H1 (cell line): ENCODE measurements around the gene DNAJC28. TPM values are rescaled to one million over a fixed set of nuclear protein-coding genes. Genes with fewer than 3 reads are reported as not detected.

Source experiments
- CTCF ChIA-PET: fragments of 300-600 bp; sonication (Branson Sonifier 250); formaldehyde crosslinking; loops from one replicate; lab custom pipeline; 2021; ENCODE audit not compliant: partially characterized antibody; lab: Charles Lee
- POLR2A ChIA-PET: fragments of 300-600 bp; sonication (Branson Sonifier 250); formaldehyde crosslinking; loops from one replicate; lab custom pipeline; 2021; ENCODE audit warnings: inconsistent platforms; ENCODE audit not compliant: partially characterized antibody; lab: Charles Lee
- DNase-seq, 2 experiments: peaks; one replicate each; pipeline versions ENCODE4 v3.0.0 to v3.0.0-alpha.2; 2010 to 2022; ENCODE audit warnings: low spot score in 2 of 2, low read depth in 1 of 2, mixed read lengths in 1 of 2
- FAIRE-seq: peaks from 2 replicates; lab custom pipeline; 2011; peaks lifted over from hg19 to GRCh38; lab: Jason Lieb, UNC
- H2AFZ ChIP-seq: 2 replicates; pipeline ENCODE4 v1.8.1; 2012; ENCODE audit warnings: low read length, inconsistent platforms
- H2AK5ac ChIP-seq: 2 replicates; pipeline ENCODE4 v1.6.1; 2013; ENCODE audit warnings: low read depth, low read length
- H2BK120ac ChIP-seq: replicated peaks from 2 replicates; pipeline ENCODE3; 2013; ENCODE audit warnings: low read depth, low read length, inconsistent platforms
- H2BK12ac ChIP-seq: 2 replicates; pipeline ENCODE4 v1.6.1; 2013; ENCODE audit warnings: low read depth, low read length
- H2BK15ac ChIP-seq: 2 replicates; pipeline ENCODE4 v1.6.1; 2013; ENCODE audit warnings: low read length
- H2BK20ac ChIP-seq: 2 replicates; pipeline ENCODE4 v1.6.1; 2013; ENCODE audit warnings: low read length
- H2BK5ac ChIP-seq: 2 replicates; pipeline ENCODE4 v1.6.1; 2013; ENCODE audit warnings: low read depth, low read length
- H3K14ac ChIP-seq: 2 replicates; pipeline ENCODE4 v1.6.1; 2013; ENCODE audit warnings: inconsistent platforms; ENCODE audit not compliant: insufficient read length
- H3K18ac ChIP-seq: 2 replicates; pipeline ENCODE4 v1.6.1; 2013; ENCODE audit warnings: low read length; ENCODE audit errors: extremely low read depth
- H3K23ac ChIP-seq: 2 replicates; pipeline ENCODE4 v1.6.1; 2013; ENCODE audit warnings: inconsistent platforms; ENCODE audit not compliant: insufficient read length
- H3K23me2 ChIP-seq: 2 replicates; pipeline ENCODE4 v1.6.1; 2013; ENCODE audit warnings: low read depth, low read length
- H3K27ac ChIP-seq: 2 replicates; pipeline ENCODE4 v1.6.1; 2011; ENCODE audit warnings: low read depth, low read length, inconsistent platforms
- H3K27me3 ChIP-seq, 4 experiments: replicated peaks in 1 of 4; 1 replicate in 1 of 4; 2 replicates in 3 of 4; pipeline versions ENCODE4 v1.6.1 to v1.8.1; 2011 to 2013; ENCODE audit warnings: low read length in 3 of 4, mild to moderate bottlenecking in 3 of 4, inconsistent platforms in 2 of 4, mixed read lengths in 2 of 4, moderate library complexity in 1 of 4; ENCODE audit not compliant: control insufficient read depth in 3 of 4, insufficient read depth in 3 of 4; ENCODE audit errors: extremely low read depth in 1 of 4
- H3K36me3 ChIP-seq, 4 experiments: 2 replicates each; pipeline versions ENCODE4 v1.6.1 to v1.8.1; 2011 to 2013; ENCODE audit warnings: mild to moderate bottlenecking in 4 of 4, low read length in 3 of 4, moderate library complexity in 2 of 4, control low read depth in 1 of 4, inconsistent platforms in 1 of 4; ENCODE audit not compliant: insufficient read depth in 4 of 4, control insufficient read depth in 2 of 4
- H3K4ac ChIP-seq: replicated peaks from 2 replicates; pipeline ENCODE3; 2013; ENCODE audit warnings: low read length, low read depth, mixed read lengths, inconsistent platforms; ENCODE audit not compliant: insufficient read length
- H3K4me1 ChIP-seq, 4 experiments: replicated peaks in 1 of 4; 1 replicate in 1 of 4; 2 replicates in 3 of 4; pipeline versions ENCODE4 v1.6.1 to v1.8.1; 2011 to 2013; ENCODE audit warnings: low read length in 3 of 4, inconsistent platforms in 2 of 4, mixed read lengths in 1 of 4; ENCODE audit not compliant: insufficient read depth in 4 of 4, control insufficient read depth in 3 of 4
- H3K4me2 ChIP-seq, 2 experiments: 2 replicates each; pipeline versions ENCODE4 v1.6.1 to v1.8.1; 2011 to 2013; ENCODE audit warnings: low read depth in 2 of 2, low read length in 2 of 2, control low read depth in 1 of 2, inconsistent platforms in 1 of 2, mild to moderate bottlenecking in 1 of 2; ENCODE audit not compliant: insufficient read depth in 1 of 2
- H3K4me3 ChIP-seq, 4 experiments: fragments of 200-600, 300-600 bp in 1 of 4; sonication (generic), shearing (Covaris generic), sonication (Bioruptor Twin) in 1 of 4; 2 replicates each; pipeline versions ENCODE4 v1.5.1 to v1.8.1; 2011 to 2016; ENCODE audit warnings: low read length in 4 of 4, low read depth in 3 of 4, control low read depth in 2 of 4, inconsistent platforms in 2 of 4, mild to moderate bottlenecking in 2 of 4, mixed read lengths in 1 of 4, moderate library complexity in 1 of 4; ENCODE audit not compliant: insufficient read depth in 2 of 4; ENCODE audit errors: extremely low read depth in 1 of 4
- H3K56ac ChIP-seq: replicated peaks from 2 replicates; pipeline ENCODE3; 2013; ENCODE audit warnings: low read depth, mild to moderate bottlenecking, mixed read lengths, low read length, inconsistent platforms; ENCODE audit not compliant: insufficient read length
- H3K79me1 ChIP-seq: 2 replicates; pipeline ENCODE4 v1.6.1; 2013; ENCODE audit warnings: low read depth, low read length, control low read depth
- H3K79me2 ChIP-seq, 2 experiments: 2 replicates each; pipeline versions ENCODE4 v1.6.1 to v1.8.1; 2012 to 2013; ENCODE audit warnings: low read length in 2 of 2, mild to moderate bottlenecking in 2 of 2, inconsistent platforms in 1 of 2; ENCODE audit not compliant: insufficient read depth in 2 of 2, control insufficient read depth in 1 of 2
- H3K9ac ChIP-seq, 4 experiments: replicated peaks in 1 of 4; 1 replicate in 1 of 4; 2 replicates in 3 of 4; pipeline versions ENCODE4 v1.6.1 to v1.8.1; 2011 to 2013; ENCODE audit warnings: low read depth in 3 of 4, low read length in 3 of 4, control low read depth in 2 of 4, mild to moderate bottlenecking in 2 of 4, moderate library complexity in 2 of 4, inconsistent platforms in 1 of 4; ENCODE audit errors: extremely low read depth in 1 of 4
- H3K9me3 ChIP-seq, 2 experiments: 2 replicates each; pipeline versions ENCODE4 v1.6.1 to v1.8.1; 2012 to 2013; ENCODE audit warnings: mild to moderate bottlenecking in 2 of 2, moderate library complexity in 2 of 2, control low read depth in 1 of 2, inconsistent platforms in 1 of 2, low read depth in 1 of 2, low read length in 1 of 2, mixed read lengths in 1 of 2; ENCODE audit not compliant: insufficient read depth in 2 of 2
- H4K20me1 ChIP-seq, 2 experiments: replicated peaks in 1 of 2; 2 replicates each; pipeline versions ENCODE3 to v1.8.1; 2011 to 2013; ENCODE audit warnings: inconsistent platforms in 2 of 2, low read length in 2 of 2, mild to moderate bottlenecking in 1 of 2; ENCODE audit not compliant: insufficient read depth in 2 of 2, control insufficient read depth in 1 of 2
- H4K5ac ChIP-seq: 2 replicates; pipeline ENCODE4 v1.6.1; 2013; ENCODE audit warnings: low read length, low read depth, mixed read lengths, inconsistent platforms; ENCODE audit not compliant: insufficient read length
- H4K8ac ChIP-seq: 2 replicates; pipeline ENCODE4 v1.8.0; 2013; ENCODE audit warnings: mild to moderate bottlenecking, moderate library complexity, low read length, inconsistent platforms; ENCODE audit not compliant: insufficient read depth; ENCODE audit errors: extremely low read depth
- H4K91ac ChIP-seq: replicated peaks from 2 replicates; pipeline ENCODE3; 2013; ENCODE audit warnings: low read length, mixed read lengths, inconsistent platforms; ENCODE audit not compliant: insufficient read length
- BACH1 ChIP-seq: IDR thresholded peaks from 2 replicates; pipeline ENCODE4 v1.6.1; 2012; ENCODE audit warnings: low read length, improper control_type of control experiment
- GABPA ChIP-seq: IDR thresholded peaks from 2 replicates; pipeline ENCODE4 v1.6.1; 2011; ENCODE audit warnings: mild to moderate bottlenecking, low read length, moderate library complexity, borderline replicate concordance; ENCODE audit not compliant: insufficient read depth
- GTF2F1 ChIP-seq: IDR thresholded peaks from 2 replicates; pipeline ENCODE4 v1.6.1; 2012; ENCODE audit warnings: low read depth, low read length, improper control_type of control experiment, borderline replicate concordance
- KDM5A ChIP-seq: fragments of 200-600 bp; IDR thresholded peaks from 2 replicates; pipeline ENCODE4 v1.7.1; 2012; ENCODE audit warnings: mild to moderate bottlenecking, low read length, inconsistent platforms, mixed read lengths
- NRF1 ChIP-seq: IDR thresholded peaks from 2 replicates; pipeline ENCODE4 v1.6.1; 2011; ENCODE audit warnings: mild to moderate bottlenecking, low read depth, low read length, improper control_type of control experiment
- PHF8 ChIP-seq: fragments of 200-600 bp; sonication (generic); conservative IDR thresholded peaks from 2 replicates; pipeline ENCODE4 v1.7.1; 2012; ENCODE audit warnings: low read depth, mild to moderate bottlenecking, inconsistent platforms, low read length, moderate library complexity
- POU5F1 ChIP-seq: IDR thresholded peaks from 2 replicates; pipeline ENCODE4 v1.6.1; 2011; ENCODE audit warnings: low read depth, mild to moderate bottlenecking, low read length, moderate library complexity
- SP1 ChIP-seq: IDR thresholded peaks from 2 replicates; pipeline ENCODE4 v1.6.1; 2011; ENCODE audit warnings: low read depth, low read length
- SP2 ChIP-seq: IDR thresholded peaks from 2 replicates; pipeline ENCODE4 v1.6.1; 2012; ENCODE audit warnings: mild to moderate bottlenecking, low read length, inconsistent platforms
- SP4 ChIP-seq: IDR thresholded peaks from 2 replicates; pipeline ENCODE4 v1.6.1; 2012; ENCODE audit warnings: low read length, inconsistent platforms
- SUZ12 ChIP-seq: fragments of 200-600 bp; sonication (generic); IDR thresholded peaks from 2 replicates; pipeline ENCODE4 v1.6.1; 2012; ENCODE audit warnings: mild to moderate bottlenecking, inconsistent platforms, low read length, moderate library complexity, mixed read lengths
- WGBS, 2 experiments: shearing (Covaris generic) in 1 of 2; methylation state at CpG; one replicate each; pipeline versions ENCODE4 v1.1.6 to v1.1.7; 2013 to 2015; ENCODE audit warnings: low lambda C conversion rate in 2 of 2, mixed read lengths in 2 of 2, inconsistent platforms in 1 of 2, low coverage in 1 of 2, missing lambda C conversion rate in 1 of 2; ENCODE audit not compliant: insufficient replicate concordance in 2 of 2, insufficient coverage in 1 of 2, insufficient read length in 1 of 2; ENCODE audit errors: extremely low coverage in 1 of 2, missing lambda C conversion rate in 1 of 2; 5-methylcytosine and 5-hydroxymethylcytosine counted together
- polyA plus RNA-seq, 7 experiments: library from polyadenylated mRNA; depleted of rRNA in 3 of 7; stranded (reverse) in 5 of 7; unstranded in 2 of 7; fragments of >200 nt in 5 of 7; fragments of 200-250 nt in 2 of 7; gene quantifications; 1 replicate in 5 of 7; 2 replicates in 1 of 7; 4 replicates in 1 of 7; pipeline versions ENCODE4 v1.2.1 to v1.2.3, GENCODE V29; 2011 to 2013; ENCODE audit warnings: missing spikeins in 2 of 7, mixed read lengths in 2 of 7
- total RNA-seq: library from RNA; stranded (reverse); fragmentation: NEBNext Ultra II Directional; extraction: Animal tissue kit (Norgen Biotek cat#: 25700); gene quantifications from 2 replicates; pipeline ENCODE4 v1.2.1, GENCODE V29; 2021
- TF ChIP-seq, protein P1 (sequence below), 3 experiments: IDR thresholded peaks; 1 replicate in 2 of 3; 2 replicates in 1 of 3; pipeline versions ENCODE4 v1.5.1 to v1.6.1; 2011; ENCODE audit warnings: low read length in 3 of 3, mild to moderate bottlenecking in 3 of 3, inconsistent platforms in 2 of 3, low read depth in 1 of 3, moderate library complexity in 1 of 3; ENCODE audit not compliant: insufficient read depth in 1 of 3; ENCODE audit errors: control extremely low read depth in 1 of 3

Gene DNAJC28
- total and polyA plus RNA-seq, 2 of the 8 experiments (the other 6 are each of a cell fraction or from before 2014, with no cell fraction given): 0.97 to 4.3 TPM

- no peak overlapping the region for H2BK15ac ChIP-seq
- CTCF ChIA-PET: interaction anchor here (0.6 to 1.6 kb wide), 2 partner anchors 87 to 580 kb away, joined by 3 to 4 read pairs; no protein-coding TSS in a partner anchor
- TF ChIP-seq POU5F1 (no peak), GABPA (no peak), SP1 (no peak), KDM5A (no peak), SP2 (no peak), SUZ12 (no peak), NRF1 (no peak), PHF8 (no peak), BACH1 (no peak), GTF2F1 (no peak), SP4 (no peak)
- TF ChIP-seq, protein P1, sequence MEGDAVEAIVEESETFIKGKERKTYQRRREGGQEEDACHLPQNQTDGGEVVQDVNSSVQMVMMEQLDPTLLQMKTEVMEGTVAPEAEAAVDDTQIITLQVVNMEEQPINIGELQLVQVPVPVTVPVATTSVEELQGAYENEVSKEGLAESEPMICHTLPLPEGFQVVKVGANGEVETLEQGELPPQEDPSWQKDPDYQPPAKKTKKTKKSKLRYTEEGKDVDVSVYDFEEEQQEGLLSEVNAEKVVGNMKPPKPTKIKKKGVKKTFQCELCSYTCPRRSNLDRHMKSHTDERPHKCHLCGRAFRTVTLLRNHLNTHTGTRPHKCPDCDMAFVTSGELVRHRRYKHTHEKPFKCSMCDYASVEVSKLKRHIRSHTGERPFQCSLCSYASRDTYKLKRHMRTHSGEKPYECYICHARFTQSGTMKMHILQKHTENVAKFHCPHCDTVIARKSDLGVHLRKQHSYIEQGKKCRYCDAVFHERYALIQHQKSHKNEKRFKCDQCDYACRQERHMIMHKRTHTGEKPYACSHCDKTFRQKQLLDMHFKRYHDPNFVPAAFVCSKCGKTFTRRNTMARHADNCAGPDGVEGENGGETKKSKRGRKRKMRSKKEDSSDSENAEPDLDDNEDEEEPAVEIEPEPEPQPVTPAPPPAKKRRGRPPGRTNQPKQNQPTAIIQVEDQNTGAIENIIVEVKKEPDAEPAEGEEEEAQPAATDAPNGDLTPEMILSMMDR (IDR thresholded peaks at IDR 0.05; ENCODE audit: control extremely low read depth in 1 of 3, insufficient read depth in 1 of 3, low read depth in 1 of 3, low read length in 3 of 3): no peak
Measured at GRCh38 chr21:33518899-33519298, 27.4 kb upstream of the DNAJC28 start.

More at GRCh38 chr21:33518899-33519298, 27.4 kb upstream of the DNAJC28 start:
- Histone ChIP-seq H3K4me2 (no peak overlapping the region), H3K79me1 (no peaks in the 10 kb centered on the region; the same call in 1 of the 2 replicates), H3K4me1 (no peaks in the 10 kb centered on the region), H3K36me3 (peaks cover 19 to 86% (median 64%) of the 10 kb centered on the region in 4 experiments), H3K27ac (no peak overlapping the region), H4K8ac (no peak overlapping the region), H3K9me3 (no peaks in the 10 kb centered on the region), H2AK5ac (no peak overlapping the region), H2AFZ (no peak overlapping the region), H2BK120ac (no peak overlapping the region), H3K18ac (no peak overlapping the region), H3K23ac (no peak overlapping the region), H3K79me2 (no peaks in the 10 kb centered on the region), H3K27me3 (peaks cover 0 to 1% (median 0%) of the 10 kb centered on the region in 4 experiments; a peak in 1 of 7 replicates), H2BK20ac (no peak overlapping the region), H2BK5ac (no peak overlapping the region), H2BK12ac (no peak overlapping the region), H3K23me2 (no peaks in the 10 kb centered on the region), H4K91ac (no peak overlapping the region), H4K5ac (no peak overlapping the region), H3K14ac (no peak overlapping the region), H3K4me3 (no peak overlapping the region), H3K9ac (no peak overlapping the region), H3K4ac (no peak overlapping the region), H3K56ac (no peak overlapping the region), H4K20me1 (peaks cover 0 to 3% of the 10 kb centered on the region in 2 experiments)
- DNase-seq: no peak
- 100% methylated on average over 4 of the region's 4 CpGs; no CpG with 5 or more reads in 1 of the 2 experiments for WGBS, 2 experiments
- POLR2A ChIA-PET: interaction anchor here (0.9 to 3.2 kb wide), 9 partner anchors 10 to 43 kb away, joined by 3 to 14 read pairs (median 4); partner anchors contain the start of gene GART
- FAIRE-seq: no peak
